Breast epithelium (tissue), 4 donors: ENCODE data around the gene HJV. TPM values are rescaled to one million over a fixed set of nuclear protein-coding genes. Genes with fewer than 3 reads are reported as not detected.

Source experiments
- DNase-seq, 2 donors: peaks; one replicate each; pipeline ENCODE4 v3.0.0-alpha.2; 2019; ENCODE audit warnings: low spot score in 2 of 2
- H3K27ac ChIP-seq, 2 donors: fragments of 200-600 bp; sonication (generic) in 1 of 2; one replicate each; pipeline ENCODE4 v1.5.1; 2016 to 2019; ENCODE audit warnings: mild to moderate bottlenecking in 1 of 2
- H3K27me3 ChIP-seq, 2 donors: fragments of 200-600 bp; sonication (generic) in 1 of 2; one replicate each; pipeline versions ENCODE4 v1.5.1 to v1.6.0; 2017 to 2019; ENCODE audit warnings: control low read depth in 1 of 2, mild to moderate bottlenecking in 1 of 2
- H3K36me3 ChIP-seq: fragments of 200-600 bp; one replicate; pipeline ENCODE4 v1.5.1; 2019
- H3K4me1 ChIP-seq, 2 donors: fragments of 200-600 bp; sonication (generic); one replicate each; pipeline ENCODE4 v1.5.1; 2016 to 2019; ENCODE audit warnings: control low read depth in 1 of 2
- H3K4me3 ChIP-seq, 3 donors: fragments of 200-600 bp; sonication (generic); 1 replicate in 2 of 3; 2 replicates in 1 of 3; pipeline ENCODE4 v1.5.1; 2016 to 2019; ENCODE audit warnings: mild to moderate bottlenecking in 3 of 3, moderate library complexity in 2 of 3
- H3K9me3 ChIP-seq, 2 donors: fragments of 200-600 bp; sonication (generic) in 1 of 2; one replicate each; pipeline ENCODE4 v1.5.1; 2016 to 2019; ENCODE audit warnings: control low read depth in 1 of 2
- POLR2A ChIP-seq: fragments of 450-650 bp; IDR thresholded peaks from one replicate; pipeline ENCODE4 v1.6.1; 2016; ENCODE audit warnings: antibody characterized with exemption, mild to moderate bottlenecking, moderate library complexity
- POLR2AphosphoS5 ChIP-seq, 3 donors: sonication (generic); formaldehyde crosslinking; IDR thresholded peaks; one replicate each; pipeline ENCODE4 v1.6.1; 2017; ENCODE audit warnings: antibody characterized with exemption in 3 of 3
- intact Hi-C: fragments of 100-400 bp; cut with DNase I; formaldehyde crosslinking; loops from one replicate; pipeline ENCODE4 v1.15.1; 2023; ENCODE audit warnings: low total_unique reads
- total RNA-seq, 3 donors: library from RNA; depleted of rRNA; stranded (reverse); fragments of >200 nt; gene quantifications; one replicate each; pipeline ENCODE4 v1.1.0, GENCODE V29; 2016
- TF ChIP-seq, protein P1 (sequence below), 3 donors: fragments of 450-650 bp; IDR thresholded peaks; one replicate each; pipeline ENCODE4 v1.5.1; 2016 to 2017; ENCODE audit warnings: antibody characterized with exemption in 3 of 3, mild to moderate bottlenecking in 3 of 3, moderate library complexity in 3 of 3

HJV gene
- total RNA-seq, 3 donors from 2014 or later = not detected

DNA sequence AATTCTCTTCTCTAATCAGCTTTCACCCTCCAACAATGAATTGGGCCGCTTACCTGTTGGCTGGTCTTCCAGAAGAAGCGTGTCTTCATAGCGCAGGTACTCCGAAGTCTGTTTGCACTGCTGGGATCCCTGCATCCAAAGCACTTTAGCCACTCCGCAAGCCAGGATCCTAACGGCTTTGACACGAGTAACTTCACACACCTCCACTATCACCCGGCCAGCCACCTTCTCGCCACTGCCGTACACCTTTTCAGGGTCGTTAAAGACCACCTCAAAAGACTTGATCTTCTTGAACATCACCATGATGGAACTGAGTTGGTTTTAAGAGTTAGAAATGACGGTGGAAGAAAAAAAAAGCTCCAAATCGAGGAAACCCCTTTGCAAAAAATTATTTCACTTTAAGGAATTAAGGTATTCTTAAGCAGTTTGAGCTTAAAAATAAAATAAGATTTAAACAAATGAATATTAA lies 25.5 kb downstream of the HJV start:
- peaks cover 19% of the 10 kb centered on the region for H3K36me3 ChIP-seq
- H3K27me3 ChIP-seq = no peaks in the 10 kb centered on the region
- no peak for DNase-seq
- H3K27ac ChIP-seq = peak overlapping the region; percentile 95 to 96
- peak overlapping the region; percentile 71 to 81 (median 76) for H3K4me3 ChIP-seq
- H3K4me1 ChIP-seq = peaks cover 0 to 9% of the 10 kb centered on the region in 2 donors
- intact Hi-C loops = no loop called here
- TF ChIP-seq POLR2AphosphoS5 (IDR thresholded peaks at IDR 0.05) = peak in 1 of 3 donors; percentile 54
- TF ChIP-seq, protein P1, sequence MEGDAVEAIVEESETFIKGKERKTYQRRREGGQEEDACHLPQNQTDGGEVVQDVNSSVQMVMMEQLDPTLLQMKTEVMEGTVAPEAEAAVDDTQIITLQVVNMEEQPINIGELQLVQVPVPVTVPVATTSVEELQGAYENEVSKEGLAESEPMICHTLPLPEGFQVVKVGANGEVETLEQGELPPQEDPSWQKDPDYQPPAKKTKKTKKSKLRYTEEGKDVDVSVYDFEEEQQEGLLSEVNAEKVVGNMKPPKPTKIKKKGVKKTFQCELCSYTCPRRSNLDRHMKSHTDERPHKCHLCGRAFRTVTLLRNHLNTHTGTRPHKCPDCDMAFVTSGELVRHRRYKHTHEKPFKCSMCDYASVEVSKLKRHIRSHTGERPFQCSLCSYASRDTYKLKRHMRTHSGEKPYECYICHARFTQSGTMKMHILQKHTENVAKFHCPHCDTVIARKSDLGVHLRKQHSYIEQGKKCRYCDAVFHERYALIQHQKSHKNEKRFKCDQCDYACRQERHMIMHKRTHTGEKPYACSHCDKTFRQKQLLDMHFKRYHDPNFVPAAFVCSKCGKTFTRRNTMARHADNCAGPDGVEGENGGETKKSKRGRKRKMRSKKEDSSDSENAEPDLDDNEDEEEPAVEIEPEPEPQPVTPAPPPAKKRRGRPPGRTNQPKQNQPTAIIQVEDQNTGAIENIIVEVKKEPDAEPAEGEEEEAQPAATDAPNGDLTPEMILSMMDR (IDR thresholded peaks at IDR 0.05) = no peak
- H3K9me3 ChIP-seq = no peaks in the 10 kb centered on the region

DNA sequence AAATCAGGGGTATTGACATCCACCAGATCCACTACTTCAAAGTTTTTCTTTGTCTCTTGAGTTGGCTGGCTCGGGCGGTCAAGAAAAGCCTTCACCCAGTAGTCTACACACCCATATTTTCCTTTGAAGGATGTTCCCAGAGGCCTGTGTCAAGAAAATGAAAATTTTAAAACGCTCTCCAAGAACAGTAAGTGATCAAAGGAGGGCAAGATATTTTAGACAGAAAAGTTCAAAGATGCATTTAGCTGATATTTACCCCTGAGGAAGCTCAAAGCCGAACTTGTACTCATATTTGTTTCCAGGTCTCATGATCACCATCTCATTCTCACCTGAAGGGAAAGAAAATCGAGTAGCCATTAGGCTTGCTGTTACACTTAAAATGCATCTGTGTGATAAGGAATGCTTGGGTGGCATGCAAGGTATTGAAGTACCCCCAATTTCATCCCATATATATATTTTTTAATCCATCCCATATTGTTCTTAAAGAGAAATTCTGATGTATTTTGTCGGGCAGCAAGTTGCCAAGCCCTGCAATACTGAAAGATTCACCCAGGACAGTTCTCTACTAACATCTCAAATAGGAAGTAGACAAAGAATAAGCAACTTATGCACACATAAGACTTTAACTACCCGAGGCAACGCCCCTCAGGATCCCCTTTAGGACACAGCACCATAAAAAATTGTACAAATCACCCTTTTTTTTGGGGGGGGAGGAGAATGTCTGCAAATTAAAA lies 26.2 kb downstream of the HJV start:
- DNase-seq = no peak
- intact Hi-C loops = no loop called here

DNA sequence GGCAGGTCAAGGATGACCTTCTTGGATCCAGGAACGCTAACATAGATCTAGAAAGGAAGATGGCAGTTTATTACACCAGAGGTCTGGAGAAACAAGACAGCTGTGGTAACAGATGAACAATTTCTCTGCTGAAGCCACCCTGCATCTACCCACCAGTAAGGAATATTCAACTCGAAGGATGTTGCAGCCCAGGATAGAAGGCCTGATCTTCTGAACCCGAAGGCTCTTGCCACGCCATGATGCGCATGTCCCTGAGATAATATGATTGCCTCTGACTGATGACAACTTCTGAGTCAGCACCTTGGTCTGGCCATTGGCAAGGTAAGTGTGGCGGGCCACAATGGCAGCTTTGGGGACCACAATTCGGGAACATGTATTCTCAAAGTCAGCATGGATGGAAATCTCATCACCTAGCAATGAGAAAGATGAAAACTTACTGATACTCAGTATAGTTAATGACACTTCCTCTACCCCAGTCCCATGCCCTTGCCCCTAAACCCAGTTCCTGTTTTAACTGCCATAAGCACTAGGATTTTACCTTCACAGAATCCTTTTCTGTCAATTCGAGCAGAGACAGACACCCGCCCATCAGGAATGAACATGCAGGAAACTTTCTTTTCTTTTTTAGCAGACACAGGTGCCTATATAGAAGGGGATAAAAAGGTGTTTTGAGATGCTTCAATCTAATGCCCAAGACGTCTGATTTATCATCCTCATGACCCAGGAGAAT lies 27.0 kb downstream of the HJV start:
- DNase-seq = no peak
- peak overlapping the region; percentile 95 to 96 for H3K27ac ChIP-seq
- H3K27me3 ChIP-seq = no peaks in the 10 kb centered on the region
- H3K36me3 ChIP-seq = peaks cover 19% of the 10 kb centered on the region
- TF ChIP-seq, protein P1 (IDR thresholded peaks at IDR 0.05) = no peak
- TF ChIP-seq POLR2A = no peak
- peak; percentile 67 to 87 (median 71) for TF ChIP-seq POLR2AphosphoS5 (IDR thresholded peaks at IDR 0.05)
- H3K4me3 ChIP-seq = peak overlapping the region; percentile 71 to 81 (median 76)
- H3K4me1 ChIP-seq = peaks cover 2 to 9% of the 10 kb centered on the region in 2 donors
- no peaks in the 10 kb centered on the region for H3K9me3 ChIP-seq
- intact Hi-C loops = no loop called here

More for the DNA sequence above, 26.2 kb downstream of the HJV start:
- H3K27me3 ChIP-seq = no peaks in the 10 kb centered on the region
- H3K4me1 ChIP-seq = peaks cover 0 to 9% of the 10 kb centered on the region in 2 donors
- TF ChIP-seq, protein P1 (IDR thresholded peaks at IDR 0.05) = peak in 1 of 3 donors; percentile 4
- TF ChIP-seq POLR2A (no peak), POLR2AphosphoS5 (IDR thresholded peaks at IDR 0.05) (no peak)
- H3K36me3 ChIP-seq = peaks cover 19% of the 10 kb centered on the region
- H3K9me3 ChIP-seq = no peaks in the 10 kb centered on the region
- H3K4me3 ChIP-seq = peak overlapping the region; percentile 71 to 81 (median 76)
- peak overlapping the region; percentile 95 to 96 for H3K27ac ChIP-seq

DNA sequence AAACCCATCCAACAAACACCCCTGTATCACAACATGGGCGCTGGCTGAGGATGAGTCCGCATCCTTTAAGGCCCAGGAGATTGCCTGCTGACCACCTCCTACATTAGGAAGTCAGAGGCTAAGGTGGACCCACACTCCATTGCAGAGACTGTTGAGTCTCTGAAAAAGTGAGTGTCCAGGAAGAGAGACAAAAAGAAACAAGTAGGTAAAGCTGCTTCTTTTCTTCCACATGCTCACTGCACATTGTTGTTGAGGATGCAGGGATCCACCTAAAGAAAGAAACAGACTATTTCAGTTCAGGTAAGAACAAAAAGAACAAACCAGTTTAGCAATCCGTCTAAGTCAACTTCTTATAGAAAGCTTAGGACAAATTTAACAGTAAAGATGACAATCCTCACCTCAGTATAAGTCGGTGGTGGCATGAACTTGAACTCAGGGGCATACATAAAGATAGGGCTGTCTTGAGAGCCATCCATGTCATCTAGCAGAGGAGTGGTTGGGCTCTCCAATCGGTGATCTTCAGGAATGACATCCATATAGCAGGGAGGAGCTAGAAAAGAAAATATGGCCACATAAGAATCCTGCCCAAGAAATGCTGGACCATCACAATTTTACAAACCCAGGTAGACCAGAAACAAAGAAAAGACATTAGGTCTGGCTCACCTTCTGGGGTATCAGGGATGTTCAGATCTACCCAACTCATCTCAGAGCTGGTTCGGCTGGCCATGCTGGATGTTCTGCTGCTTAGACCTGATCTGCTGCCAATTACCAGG lies 27.7 kb downstream of the HJV start:
- Histone ChIP-seq H3K27ac (peak overlapping the region; percentile 95 to 96), H3K27me3 (no peaks in the 10 kb centered on the region), H3K4me3 (peak overlapping the region; percentile 71 to 81 (median 76)), H3K9me3 (no peaks in the 10 kb centered on the region), H3K4me1 (peaks cover 2 to 7% of the 10 kb centered on the region in 2 donors), H3K36me3 (peaks cover 19% of the 10 kb centered on the region)
- TF ChIP-seq, protein P1 (IDR thresholded peaks at IDR 0.05) = no peak
- no peak for TF ChIP-seq POLR2A
- peak in 2 of 3 donors; percentile 13 to 64 for TF ChIP-seq POLR2AphosphoS5 (IDR thresholded peaks at IDR 0.05)
- DNase-seq = no peak
- intact Hi-C loops = no loop called here
